Ramos (cell line): Measurements from ENCODE around the gene CASKIN1.

Experiments
- in situ Hi-C: fragments of 300-500 bp; cut with MboI; formaldehyde crosslinking; loops from one replicate; pipeline ENCODE4 v1.14.3; 2022; ENCODE audit warnings: low sequenced_read_pairs; ENCODE audit not compliant: unreplicated experiment

The CASKIN1 gene

GRCh38 chr16:2195322-2196161, 863 bp downstream of the CASKIN1 start:
- in situ Hi-C loops, result no loop called here

- in situ Hi-C loops, result no loop called here
Observed at GRCh38 chr16:2194852-2195321, 1.5 kb downstream of the CASKIN1 start.

GRCh38 chr16:2194166-2194834, 2.1 kb downstream of the CASKIN1 start:
- in situ Hi-C loops, result no loop called here

- in situ Hi-C loops, result no loop called here
Observed at GRCh38 chr16:2191446-2191706, 5.0 kb downstream of the CASKIN1 start.

- in situ Hi-C loops, result no loop called here
Observed at GRCh38 chr16:2190659-2191445, 5.6 kb downstream of the CASKIN1 start.

- in situ Hi-C loops, result no loop called here
Observed at GRCh38 chr16:2190002-2190658, 6.3 kb downstream of the CASKIN1 start.

- in situ Hi-C loops, result no loop called here
Observed at GRCh38 chr16:2189252-2189893, 7.0 kb downstream of the CASKIN1 start.

GRCh38 chr16:2188395-2188794, 8.0 kb downstream of the CASKIN1 start:
- in situ Hi-C loops, result no loop called here

GRCh38 chr16:2187212-2187611, 9.2 kb downstream of the CASKIN1 start:
- in situ Hi-C loops, result no loop called here

- in situ Hi-C loops, result no loop called here
Observed at GRCh38 chr16:2186505-2186904, 9.9 kb downstream of the CASKIN1 start.

- in situ Hi-C loops, result no loop called here
Observed at GRCh38 chr16:2186064-2186463, 10.3 kb downstream of the CASKIN1 start.

GRCh38 chr16:2184962-2185361, 11.4 kb downstream of the CASKIN1 start:
- in situ Hi-C loops, result no loop called here

GRCh38 chr16:2184346-2184745, 12.1 kb downstream of the CASKIN1 start:
- in situ Hi-C loops, result no loop called here

GRCh38 chr16:2183671-2184070, 12.7 kb downstream of the CASKIN1 start:
- in situ Hi-C loops, result no loop called here

- in situ Hi-C loops, result no loop called here
Observed at GRCh38 chr16:2181952-2182351, 14.5 kb downstream of the CASKIN1 start.

- in situ Hi-C loops, result no loop called here
Observed at GRCh38 chr16:2180962-2181923, 15.2 kb downstream of the CASKIN1 start.

- in situ Hi-C loops, result no loop called here
Observed at GRCh38 chr16:2180461-2180860, 15.9 kb downstream of the CASKIN1 start.

- in situ Hi-C loops, result no loop called here
Observed at GRCh38 chr16:2179576-2179975, 16.8 kb downstream of the CASKIN1 start.

GRCh38 chr16:2179107-2179501, 17.3 kb downstream of the CASKIN1 start:
- in situ Hi-C loops, result no loop called here
